ENCODE measurements around the gene NPFFR2.
"Not testable (repeated sequence)": the region's sequence is repeated elsewhere in the genome, so short reads cannot be mapped to it uniquely, and the experiment has no call there.

The NPFFR2 gene
- 0 reads per million in 3 experiments for total RNA-seq

- no peak for DNase-seq
Measured at GRCh38 chr4:72031868-72032608, at the start of gene NPFFR2. Gene NPFFR2, plus strand, starts transcription at chr4:72032000. Its CDS starts 96,592 bp downstream, at chr4:72128592.

GRCh38 chr4:71992571-71993312 lies 39.1 kb upstream of the NPFFR2 start:
- DNase-seq: no peak

GRCh38 chr4:71994559-71994958 lies 37.2 kb upstream of the NPFFR2 start:
- DNase-seq: no peak

GRCh38 chr4:71995297-71995696 lies 36.5 kb upstream of the NPFFR2 start:
- DNase-seq: no peak

GRCh38 chr4:72006586-72006985 lies 25.2 kb upstream of the NPFFR2 start:
- no peak for DNase-seq

GRCh38 chr4:72011906-72012305 lies 19.9 kb upstream of the NPFFR2 start:
- DNase-seq: no peak

- no peak for DNase-seq
Measured at GRCh38 chr4:72016011-72016410, 15.8 kb upstream of the NPFFR2 start.

GRCh38 chr4:72019688-72020087 lies 12.1 kb upstream of the NPFFR2 start:
- no peak for DNase-seq

GRCh38 chr4:72022553-72022952 lies 9.2 kb upstream of the NPFFR2 start:
- DNase-seq: no peak

GRCh38 chr4:72055566-72055965 lies 23.8 kb downstream of the NPFFR2 start:
- DNase-seq: no peak

GRCh38 chr4:72063726-72064125 lies 31.9 kb downstream of the NPFFR2 start:
- no peak for DNase-seq

- no peak for DNase-seq
Measured at GRCh38 chr4:72067051-72067450, 35.3 kb downstream of the NPFFR2 start.

- no peak for DNase-seq
Measured at GRCh38 chr4:72073816-72074215, 42.0 kb downstream of the NPFFR2 start.

- DNase-seq: no peak
Measured at GRCh38 chr4:72076562-72076961, 44.8 kb downstream of the NPFFR2 start.

- DNase-seq: no peak
Measured at GRCh38 chr4:72077346-72077745, 45.5 kb downstream of the NPFFR2 start.

- no peak for DNase-seq
Measured at GRCh38 chr4:72084587-72085011, 52.8 kb downstream of the NPFFR2 start.

- DNase-seq: not testable (repeated sequence)
Measured at GRCh38 chr4:72090606-72091005, 58.8 kb downstream of the NPFFR2 start.

GRCh38 chr4:72094059-72094797 lies 62.4 kb downstream of the NPFFR2 start:
- DNase-seq: no peak

GRCh38 chr4:72107456-72107855 lies 75.7 kb downstream of the NPFFR2 start:
- no peak for DNase-seq

- DNase-seq: no peak
Measured at GRCh38 chr4:72109364-72109763, 77.6 kb downstream of the NPFFR2 start.

GRCh38 chr4:72109959-72110497 lies 78.2 kb downstream of the NPFFR2 start:
- no peak for DNase-seq

GRCh38 chr4:72110886-72111285 lies 79.1 kb downstream of the NPFFR2 start:
- DNase-seq: no peak

- no peak for DNase-seq
Measured at GRCh38 chr4:72111863-72112262, 80.1 kb downstream of the NPFFR2 start.
